HepG2 (cell line): ENCODE measurements around the gene ALDOA. TPM values are rescaled to one million over a fixed set of nuclear protein-coding genes. Genes with fewer than 3 reads are reported as not detected.
A peak's percentile ranks its signal among the peaks of the same experiment; 100 is the strongest.

ENCODE experiments used
- FUBP1 ChIP-seq: sonication (generic); formaldehyde crosslinking; IDR thresholded peaks from 2 replicates; pipeline ENCODE4 v1.5.1; 2020; ENCODE audit warnings: missing genetic modification reagents, mild to moderate bottlenecking, borderline replicate concordance
- HOMEZ ChIP-seq: IDR thresholded peaks from 2 replicates; pipeline ENCODE4 v1.6.1; 2016; ENCODE audit warnings: low read depth
- LCORL ChIP-seq, 2 experiments: fragments of 450-650 bp in 1 of 2; sonication (generic) in 1 of 2; formaldehyde crosslinking in 1 of 2; IDR thresholded peaks; 2 replicates each; pipeline versions ENCODE4 v1.5.0 to v1.6.1; 2017 to 2020; ENCODE audit warnings: antibody characterized with exemption in 1 of 2, missing genetic modification reagents in 1 of 2
- PHF5A ChIP-seq: IDR thresholded peaks from one replicate; pipeline ENCODE4 v1.6.1; 2018; ENCODE audit warnings: low read depth, missing genetic modification reagents; ENCODE audit not compliant: unreplicated experiment
- PTBP1 ChIP-seq: fragments of 200-400 bp; formaldehyde crosslinking; IDR thresholded peaks from 2 replicates; pipeline ENCODE4 v1.6.1; 2018; ENCODE audit warnings: low read length, low read depth; ENCODE audit not compliant: poor library complexity, severe bottlenecking
- RFX5 ChIP-seq: IDR thresholded peaks from 2 replicates; pipeline ENCODE4 v1.6.1; 2011; ENCODE audit warnings: low read depth, low read length, improper control_type of control experiment
- ZFP91 ChIP-seq: sonication (generic); formaldehyde crosslinking; IDR thresholded peaks from 2 replicates; pipeline ENCODE4 v1.9.0; 2022; ENCODE audit warnings: missing genetic modification reagents, mild to moderate bottlenecking, borderline replicate concordance
- ZNF124 ChIP-seq: sonication (generic); formaldehyde crosslinking; IDR thresholded peaks from 2 replicates; pipeline ENCODE4 v1.4.0; 2020; ENCODE audit warnings: missing genetic modification reagents
- ZNF225 ChIP-seq: sonication (generic); formaldehyde crosslinking; IDR thresholded peaks from 2 replicates; pipeline ENCODE4 v1.4.0; 2020; ENCODE audit warnings: mild to moderate bottlenecking, missing genetic modification reagents
- ZNF251 ChIP-seq: sonication (generic); formaldehyde crosslinking; IDR thresholded peaks from 2 replicates; pipeline ENCODE4 v1.9.0; 2021; ENCODE audit warnings: mild to moderate bottlenecking, missing genetic modification reagents
- ZNF274 ChIP-seq: sonication (generic); formaldehyde crosslinking; IDR thresholded peaks from 2 replicates; pipeline ENCODE4 v1.5.1; 2020; ENCODE audit warnings: mild to moderate bottlenecking, missing genetic modification reagents
- ZNF292 ChIP-seq: sonication (generic); formaldehyde crosslinking; IDR thresholded peaks from 2 replicates; pipeline ENCODE4 v1.8.1; 2022; ENCODE audit warnings: mild to moderate bottlenecking, low read depth, missing genetic modification reagents, borderline replicate concordance
- ZNF652 ChIP-seq: IDR thresholded peaks from 2 replicates; pipeline ENCODE4 v1.6.1; 2016; ENCODE audit warnings: low read depth, borderline replicate concordance
- ZNF777 ChIP-seq: sonication (generic); formaldehyde crosslinking; IDR thresholded peaks from 2 replicates; pipeline ENCODE4 v1.4.0; 2020; ENCODE audit warnings: missing genetic modification reagents
- polyA plus RNA-seq, 8 experiments: library from polyadenylated mRNA; depleted of rRNA in 3 of 8; stranded (reverse) in 7 of 8; unstranded in 1 of 8; fragments of >200 nt; fragmentation: Illumina TruSeq in 4 of 8; extraction: Trizol in 4 of 8; gene quantifications; 2 replicates each; pipeline versions ENCODE4 v1.2.1 to v1.2.3, GENCODE V29; 2011 to 2016; ENCODE audit warnings: low read depth in 4 of 8, missing spikeins in 1 of 8, mixed read lengths in 1 of 8; ENCODE audit not compliant: insufficient read depth in 1 of 8
- total RNA-seq, 5 experiments: library from RNA; depleted of rRNA; stranded (reverse); fragments of >200 nt; fragmentation: Illumina TruSeq; extraction: Trizol; gene quantifications; 2 replicates each; pipeline ENCODE4 v1.2.3, GENCODE V29; 2016; ENCODE audit warnings: low read depth in 1 of 5
- TF ChIP-seq, protein P1 (sequence below): sonication (generic); formaldehyde crosslinking; IDR thresholded peaks from 2 replicates; pipeline ENCODE4 v1.4.0; 2020; ENCODE audit warnings: mild to moderate bottlenecking, missing genetic modification reagents
- TF ChIP-seq, protein P2 (sequence below): sonication (generic); formaldehyde crosslinking; IDR thresholded peaks from 2 replicates; pipeline ENCODE4 v1.5.1; 2020; ENCODE audit warnings: mild to moderate bottlenecking, moderate library complexity, missing genetic modification reagents

ALDOA gene
- total and polyA plus RNA-seq, 2 of the 13 experiments (the other 11 are each of a cell fraction or from before 2014, with no cell fraction given), result 925 to 1,884 TPM

- TF ChIP-seq ZNF292 (CRISPR knock-in tag), result peak; percentile 48; the same call in 1 of the 2 replicates
- TF ChIP-seq ZNF777, result no peak
- TF ChIP-seq PHF5A (CRISPR knock-in tag), result peak; percentile 57
- TF ChIP-seq ZNF124 (CRISPR knock-in tag), result peak; percentile 74; the same call in 1 of the 2 replicates
- TF ChIP-seq RFX5, result peak; percentile 53; the same call in 1 of the 2 replicates
- TF ChIP-seq ZNF225, result peak; percentile 80; the same call in 1 of the 2 replicates
- 0 out of 2 replicates have a peak, but pooled peaks have one; percentile 18 for TF ChIP-seq HOMEZ
- no peak for TF ChIP-seq PTBP1
- TF ChIP-seq LCORL (IDR thresholded peaks at IDR 0.05), result no peak
- TF ChIP-seq LCORL (CRISPR knock-in tag; IDR thresholded peaks at IDR 0.05), result 0 out of 2 replicates have a peak, but pooled peaks have one; percentile 46
- TF ChIP-seq ZNF652 (CRISPR knock-in tag), result no peak
- TF ChIP-seq ZFP91, result peak; percentile 74
- TF ChIP-seq ZNF251, result no peak
- TF ChIP-seq ZNF274 (CRISPR knock-in tag), result peak; percentile 85; the same call in 1 of the 2 replicates
- 0 out of 2 replicates have a peak, but pooled peaks have one; percentile 45 for TF ChIP-seq FUBP1 (CRISPR knock-in tag)
- TF ChIP-seq, protein P1, sequence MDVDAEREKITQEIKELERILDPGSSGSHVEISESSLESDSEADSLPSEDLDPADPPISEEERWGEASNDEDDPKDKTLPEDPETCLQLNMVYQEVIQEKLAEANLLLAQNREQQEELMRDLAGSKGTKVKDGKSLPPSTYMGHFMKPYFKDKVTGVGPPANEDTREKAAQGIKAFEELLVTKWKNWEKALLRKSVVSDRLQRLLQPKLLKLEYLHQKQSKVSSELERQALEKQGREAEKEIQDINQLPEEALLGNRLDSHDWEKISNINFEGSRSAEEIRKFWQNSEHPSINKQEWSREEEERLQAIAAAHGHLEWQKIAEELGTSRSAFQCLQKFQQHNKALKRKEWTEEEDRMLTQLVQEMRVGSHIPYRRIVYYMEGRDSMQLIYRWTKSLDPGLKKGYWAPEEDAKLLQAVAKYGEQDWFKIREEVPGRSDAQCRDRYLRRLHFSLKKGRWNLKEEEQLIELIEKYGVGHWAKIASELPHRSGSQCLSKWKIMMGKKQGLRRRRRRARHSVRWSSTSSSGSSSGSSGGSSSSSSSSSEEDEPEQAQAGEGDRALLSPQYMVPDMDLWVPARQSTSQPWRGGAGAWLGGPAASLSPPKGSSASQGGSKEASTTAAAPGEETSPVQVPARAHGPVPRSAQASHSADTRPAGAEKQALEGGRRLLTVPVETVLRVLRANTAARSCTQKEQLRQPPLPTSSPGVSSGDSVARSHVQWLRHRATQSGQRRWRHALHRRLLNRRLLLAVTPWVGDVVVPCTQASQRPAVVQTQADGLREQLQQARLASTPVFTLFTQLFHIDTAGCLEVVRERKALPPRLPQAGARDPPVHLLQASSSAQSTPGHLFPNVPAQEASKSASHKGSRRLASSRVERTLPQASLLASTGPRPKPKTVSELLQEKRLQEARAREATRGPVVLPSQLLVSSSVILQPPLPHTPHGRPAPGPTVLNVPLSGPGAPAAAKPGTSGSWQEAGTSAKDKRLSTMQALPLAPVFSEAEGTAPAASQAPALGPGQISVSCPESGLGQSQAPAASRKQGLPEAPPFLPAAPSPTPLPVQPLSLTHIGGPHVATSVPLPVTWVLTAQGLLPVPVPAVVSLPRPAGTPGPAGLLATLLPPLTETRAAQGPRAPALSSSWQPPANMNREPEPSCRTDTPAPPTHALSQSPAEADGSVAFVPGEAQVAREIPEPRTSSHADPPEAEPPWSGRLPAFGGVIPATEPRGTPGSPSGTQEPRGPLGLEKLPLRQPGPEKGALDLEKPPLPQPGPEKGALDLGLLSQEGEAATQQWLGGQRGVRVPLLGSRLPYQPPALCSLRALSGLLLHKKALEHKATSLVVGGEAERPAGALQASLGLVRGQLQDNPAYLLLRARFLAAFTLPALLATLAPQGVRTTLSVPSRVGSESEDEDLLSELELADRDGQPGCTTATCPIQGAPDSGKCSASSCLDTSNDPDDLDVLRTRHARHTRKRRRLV (CRISPR knock-in tag), result no peak
- TF ChIP-seq, protein P2, sequence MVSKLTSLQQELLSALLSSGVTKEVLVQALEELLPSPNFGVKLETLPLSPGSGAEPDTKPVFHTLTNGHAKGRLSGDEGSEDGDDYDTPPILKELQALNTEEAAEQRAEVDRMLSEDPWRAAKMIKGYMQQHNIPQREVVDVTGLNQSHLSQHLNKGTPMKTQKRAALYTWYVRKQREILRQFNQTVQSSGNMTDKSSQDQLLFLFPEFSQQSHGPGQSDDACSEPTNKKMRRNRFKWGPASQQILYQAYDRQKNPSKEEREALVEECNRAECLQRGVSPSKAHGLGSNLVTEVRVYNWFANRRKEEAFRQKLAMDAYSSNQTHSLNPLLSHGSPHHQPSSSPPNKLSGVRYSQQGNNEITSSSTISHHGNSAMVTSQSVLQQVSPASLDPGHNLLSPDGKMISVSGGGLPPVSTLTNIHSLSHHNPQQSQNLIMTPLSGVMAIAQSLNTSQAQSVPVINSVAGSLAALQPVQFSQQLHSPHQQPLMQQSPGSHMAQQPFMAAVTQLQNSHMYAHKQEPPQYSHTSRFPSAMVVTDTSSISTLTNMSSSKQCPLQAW, result peak; percentile 52; the same call in 1 of the 2 replicates
These were observed 10.5 kb upstream of the ALDOA start (continued) for GRCh38 chr16:30054959-30055553.
